Upper lobe of left lung (tissue), 6 donors: ENCODE data around the gene CAST. TPM values are rescaled to one million over a fixed set of nuclear protein-coding genes. Genes with fewer than 3 reads are reported as not detected.

Source experiments
- ATAC-seq, 2 donors: fragments of 200-7000 bp; cut with Tn5 transposase; one replicate each; pipeline ENCODE4 v1.9.1; 2022; ENCODE audit warnings: mild to moderate bottlenecking in 2 of 2, moderate library complexity in 2 of 2; ENCODE audit not compliant: low FRiP score in 2 of 2
- DNase-seq, 2 donors: peaks; one replicate each; pipeline ENCODE4 v3.0.0-alpha.2; 2019 to 2020
- H3K27ac ChIP-seq, 4 donors: fragments of 200-600 bp; sonication (generic); one replicate each; pipeline ENCODE4 v1.5.1; 2016 to 2019
- H3K27me3 ChIP-seq, 4 donors: fragments of 200-600 bp; sonication (generic); one replicate each; pipeline ENCODE4 v1.5.1; 2017 to 2019
- H3K36me3 ChIP-seq, 4 donors: fragments of 200-600 bp; sonication (generic); one replicate each; pipeline ENCODE4 v1.5.1; 2016 to 2019
- H3K4me1 ChIP-seq, 4 donors: fragments of 200-600 bp; sonication (generic); one replicate each; pipeline ENCODE4 v1.5.1; 2018 to 2019
- H3K4me3 ChIP-seq, 4 donors: fragments of 200-600 bp; sonication (generic); one replicate each; pipeline ENCODE4 v1.5.1; 2017 to 2019; ENCODE audit warnings: mild to moderate bottlenecking in 2 of 4, moderate library complexity in 1 of 4
- H3K9me3 ChIP-seq, 4 donors: fragments of 200-600 bp; sonication (generic); one replicate each; pipeline ENCODE4 v1.5.1; 2018 to 2019
- CTCF ChIP-seq, 6 experiments: fragments of 450-650 bp in 4 of 6; fragments of 200-600 bp in 2 of 6; sonication (generic) in 2 of 6; IDR thresholded peaks; one replicate each; pipeline ENCODE4 v1.5.1; 2016 to 2019; ENCODE audit warnings: antibody characterized with exemption in 6 of 6
- EP300 ChIP-seq, 4 donors: sonication (generic); formaldehyde crosslinking; IDR thresholded peaks; one replicate each; pipeline ENCODE4 v1.5.1; 2017; ENCODE audit warnings: antibody characterized with exemption in 4 of 4, control low read depth in 2 of 4
- POLR2A ChIP-seq, 4 donors: fragments of 450-650 bp; IDR thresholded peaks; one replicate each; pipeline ENCODE4 v1.5.1; 2016 to 2017; ENCODE audit warnings: antibody characterized with exemption in 4 of 4, mild to moderate bottlenecking in 2 of 4
- POLR2AphosphoS5 ChIP-seq, 2 donors: sonication (generic); formaldehyde crosslinking; IDR thresholded peaks; one replicate each; pipeline ENCODE4 v1.5.1; 2017; ENCODE audit warnings: antibody characterized with exemption in 2 of 2
- WGBS, 2 donors: methylation state at CpG; one replicate each; pipeline ENCODE4 v1.1.5; 2017 to 2018; 5-methylcytosine and 5-hydroxymethylcytosine counted together
- total RNA-seq, 6 donors: library from RNA; depleted of rRNA in 4 of 6; stranded (reverse); fragments of >200 nt in 4 of 6; gene quantifications; one replicate each; pipeline versions ENCODE4 v1.1.0 to v1.2.1, GENCODE V29; 2016 to 2021
- donor health status: DM: no; HTN: no; CAD: no; lungs with moderate emphysema.
- donor health status: DM: no; HTN: yes; CAD: no; lungs with severe emphysema.

The CAST gene
- total RNA-seq, 6 donors from 2014 or later: 233 to 388 (median 270) TPM

- Histone ChIP-seq H3K9me3 (no peaks in the 10 kb centered on the region), H3K36me3 (no peaks in the 10 kb centered on the region), H3K27ac (peak overlapping the region; percentile 98 to 100 (median 100)), H3K4me3 (peak overlapping the region; percentile 88 to 97 (median 92)), H3K27me3 (no peaks in the 10 kb centered on the region), H3K4me1 (peaks cover 20 to 38% (median 32%) of the 10 kb centered on the region in 4 donors)
- WGBS, 2 donors: 7% methylated on average over 23 of the region's 23 CpGs
- DNase-seq (peak in 1 of 2 donors; percentile 63), ATAC-seq (no peak)
- TF ChIP-seq EP300 (IDR thresholded peaks at IDR 0.05) (no peak), POLR2A (IDR thresholded peaks at IDR 0.05) (no peak), CTCF (IDR thresholded peaks at IDR 0.05) (no peak), POLR2AphosphoS5 (IDR thresholded peaks at IDR 0.05) (no peak)
Measured at GRCh38 chr5:96660971-96661854, 963 bp upstream of the CAST start.

GRCh38 chr5:96662725-96663518 lies 746 bp downstream of the CAST start:
- Histone ChIP-seq H3K4me1 (peaks cover 13 to 38% (median 25%) of the 10 kb centered on the region in 4 donors), H3K4me3 (peak overlapping the region; percentile 88 to 97 (median 92)), H3K9me3 (no peaks in the 10 kb centered on the region), H3K27me3 (no peaks in the 10 kb centered on the region), H3K36me3 (no peaks in the 10 kb centered on the region), H3K27ac (peak overlapping the region; percentile 98 to 100 (median 100))
- DNase-seq (peak; percentile 97 to 99), ATAC-seq (peak; percentile 95 to 96)
- WGBS, 2 donors: 0 to 1% methylated on average over 24 to 30 of the region's 60 CpGs
- TF ChIP-seq POLR2AphosphoS5 (IDR thresholded peaks at IDR 0.05): peak; percentile 91 to 93
- peak; percentile 45 to 89 (median 81) for TF ChIP-seq POLR2A (IDR thresholded peaks at IDR 0.05)
- TF ChIP-seq EP300 (IDR thresholded peaks at IDR 0.05): peak in 1 of 4 donors; percentile 4
- TF ChIP-seq CTCF (IDR thresholded peaks at IDR 0.05): peak in 2 of 6 experiments; percentile 11 to 36

- WGBS, 2 donors: 33 to 62% methylated on average over 6 of the region's 6 CpGs
- peaks cover 13 to 38% (median 28%) of the 10 kb centered on the region in 4 donors for H3K4me1 ChIP-seq
Measured at GRCh38 chr5:96663608-96664007, 1.4 kb downstream of the CAST start.

GRCh38 chr5:96664669-96665068 lies 2.5 kb downstream of the CAST start:
- ATAC-seq: no peak
- Histone ChIP-seq H3K36me3 (no peaks in the 10 kb centered on the region), H3K4me1 (peaks cover 13 to 38% (median 29%) of the 10 kb centered on the region in 4 donors), H3K4me3 (no peak overlapping the region), H3K27me3 (no peaks in the 10 kb centered on the region), H3K9me3 (no peaks in the 10 kb centered on the region), H3K27ac (peak overlapping the region in 1 of 4 donors; percentile 2)
- TF ChIP-seq EP300 (IDR thresholded peaks at IDR 0.05): no peak
- no peak for TF ChIP-seq CTCF (IDR thresholded peaks at IDR 0.05)
- DNase-seq: no peak

More at GRCh38 chr5:96663608-96664007, 1.4 kb downstream of the CAST start:
- Histone ChIP-seq H3K9me3 (no peaks in the 10 kb centered on the region), H3K4me3 (peak overlapping the region in 3 of 4 donors; percentile 88 to 97 (median 92)), H3K27ac (peak overlapping the region; percentile 98 to 100 (median 100)), H3K27me3 (no peaks in the 10 kb centered on the region), H3K36me3 (no peaks in the 10 kb centered on the region)
- ATAC-seq (no peak), DNase-seq (no peak)
- TF ChIP-seq POLR2A (IDR thresholded peaks at IDR 0.05) (no peak), EP300 (IDR thresholded peaks at IDR 0.05) (no peak), POLR2AphosphoS5 (IDR thresholded peaks at IDR 0.05) (no peak), CTCF (IDR thresholded peaks at IDR 0.05) (no peak)
